Measurements from ENCODE around the gene SLC9A5.

The SLC9A5 gene

GRCh38 chr16:67304020-67304419 lies 55.2 kb downstream of the SLC9A5 start:
- DNase-seq (ENCODE audit: extremely low read depth, low read depth): no peak

DNA sequence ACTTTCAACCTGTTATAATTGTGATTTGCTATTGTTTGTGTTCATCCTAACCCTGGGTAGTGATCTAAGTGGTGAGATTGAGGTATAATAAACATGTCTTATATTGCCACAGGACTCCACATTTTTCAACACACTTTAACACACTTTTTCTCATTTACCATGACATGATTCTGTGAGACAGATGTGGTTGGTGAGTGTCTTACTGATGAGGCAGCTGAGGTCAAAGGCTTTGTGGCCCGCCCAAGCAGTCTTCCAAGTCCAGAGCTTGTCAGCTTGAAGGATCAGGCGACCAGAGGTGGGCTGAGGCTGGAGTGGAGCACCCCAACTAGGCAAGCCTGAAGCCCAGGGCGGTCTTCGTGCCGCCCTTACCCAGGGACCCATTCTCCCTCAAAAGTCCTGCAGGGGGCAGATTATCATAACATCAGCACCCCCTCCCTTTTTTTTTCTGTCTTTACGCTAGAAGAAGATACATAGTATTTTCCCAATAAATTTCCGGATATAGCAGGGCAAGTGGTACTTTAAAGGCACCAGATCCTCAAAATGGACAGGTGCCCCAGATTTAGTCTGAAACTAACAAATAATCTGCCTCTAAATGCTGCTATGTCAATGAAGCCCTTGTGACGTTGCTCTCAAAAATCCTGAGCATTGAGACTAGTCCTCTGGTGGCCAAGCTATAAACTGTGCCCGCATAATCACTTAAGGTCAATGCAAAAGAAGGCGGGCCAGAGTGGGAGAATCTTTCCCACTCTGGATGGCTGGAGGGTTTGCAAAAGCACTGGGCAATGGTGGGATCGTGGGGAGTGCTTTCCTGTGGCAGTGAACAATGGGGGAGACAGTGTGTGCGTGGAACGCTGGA lies 56.7 kb downstream of the SLC9A5 start:
- TF ChIP-seq, protein P1, sequence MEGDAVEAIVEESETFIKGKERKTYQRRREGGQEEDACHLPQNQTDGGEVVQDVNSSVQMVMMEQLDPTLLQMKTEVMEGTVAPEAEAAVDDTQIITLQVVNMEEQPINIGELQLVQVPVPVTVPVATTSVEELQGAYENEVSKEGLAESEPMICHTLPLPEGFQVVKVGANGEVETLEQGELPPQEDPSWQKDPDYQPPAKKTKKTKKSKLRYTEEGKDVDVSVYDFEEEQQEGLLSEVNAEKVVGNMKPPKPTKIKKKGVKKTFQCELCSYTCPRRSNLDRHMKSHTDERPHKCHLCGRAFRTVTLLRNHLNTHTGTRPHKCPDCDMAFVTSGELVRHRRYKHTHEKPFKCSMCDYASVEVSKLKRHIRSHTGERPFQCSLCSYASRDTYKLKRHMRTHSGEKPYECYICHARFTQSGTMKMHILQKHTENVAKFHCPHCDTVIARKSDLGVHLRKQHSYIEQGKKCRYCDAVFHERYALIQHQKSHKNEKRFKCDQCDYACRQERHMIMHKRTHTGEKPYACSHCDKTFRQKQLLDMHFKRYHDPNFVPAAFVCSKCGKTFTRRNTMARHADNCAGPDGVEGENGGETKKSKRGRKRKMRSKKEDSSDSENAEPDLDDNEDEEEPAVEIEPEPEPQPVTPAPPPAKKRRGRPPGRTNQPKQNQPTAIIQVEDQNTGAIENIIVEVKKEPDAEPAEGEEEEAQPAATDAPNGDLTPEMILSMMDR (IDR thresholded peaks at IDR 0.05; ENCODE audit: low read depth, low read length, missing control alignments): no peak
- no peak for DNase-seq (ENCODE audit: extremely low read depth, low read depth)
- H3K4me3 ChIP-seq (replicated peaks; ENCODE audit: low read depth, low read length): no peak overlapping the region

More at GRCh38 chr16:67304020-67304419, 55.2 kb downstream of the SLC9A5 start:
- H3K4me3 ChIP-seq (replicated peaks; ENCODE audit: low read depth, low read length): no peak overlapping the region
- TF ChIP-seq, protein P1 (IDR thresholded peaks at IDR 0.05; ENCODE audit: low read depth, low read length, missing control alignments): no peak

GRCh38 chr16:67310561-67310960 lies 61.8 kb downstream of the SLC9A5 start:
- TF ChIP-seq, protein P1 (IDR thresholded peaks at IDR 0.05; ENCODE audit: low read depth, low read length, missing control alignments): no peak
- no peak overlapping the region for H3K4me3 ChIP-seq (replicated peaks; ENCODE audit: low read depth, low read length)
- DNase-seq (ENCODE audit: extremely low read depth, low read depth): no peak

- no peak overlapping the region for H3K4me3 ChIP-seq (replicated peaks; ENCODE audit: low read depth, low read length)
- peak; percentile 97 for DNase-seq (ENCODE audit: extremely low read depth, low read depth)
- TF ChIP-seq, protein P1 (IDR thresholded peaks at IDR 0.05; ENCODE audit: low read depth, low read length, missing control alignments): no peak
These were observed 63.1 kb downstream of the SLC9A5 start for GRCh38 chr16:67311607-67312488.

DNA sequence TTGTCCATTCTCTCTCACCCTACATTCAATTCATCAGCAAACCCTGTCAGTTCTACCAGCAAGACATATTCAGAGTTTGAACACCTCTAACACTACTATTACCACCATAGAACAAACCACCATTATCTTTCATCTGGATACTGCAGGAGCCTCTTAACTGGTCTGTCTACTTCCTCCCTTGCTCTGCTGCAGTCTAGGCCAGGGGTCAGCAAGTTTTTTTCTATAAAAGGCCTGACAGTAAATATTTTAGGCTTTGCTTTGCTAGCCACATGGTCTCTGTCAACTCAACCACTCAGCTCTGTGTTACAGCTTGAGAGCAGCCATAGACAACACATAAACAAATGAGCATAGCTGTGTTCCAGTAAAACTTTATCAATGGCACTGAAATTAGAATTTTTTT lies 63.9 kb downstream of the SLC9A5 start:
- DNase-seq (ENCODE audit: extremely low read depth, low read depth): no peak
- H3K4me3 ChIP-seq (replicated peaks; ENCODE audit: low read depth, low read length): no peak overlapping the region
- TF ChIP-seq, protein P1 (IDR thresholded peaks at IDR 0.05; ENCODE audit: low read depth, low read length, missing control alignments): no peak

DNA sequence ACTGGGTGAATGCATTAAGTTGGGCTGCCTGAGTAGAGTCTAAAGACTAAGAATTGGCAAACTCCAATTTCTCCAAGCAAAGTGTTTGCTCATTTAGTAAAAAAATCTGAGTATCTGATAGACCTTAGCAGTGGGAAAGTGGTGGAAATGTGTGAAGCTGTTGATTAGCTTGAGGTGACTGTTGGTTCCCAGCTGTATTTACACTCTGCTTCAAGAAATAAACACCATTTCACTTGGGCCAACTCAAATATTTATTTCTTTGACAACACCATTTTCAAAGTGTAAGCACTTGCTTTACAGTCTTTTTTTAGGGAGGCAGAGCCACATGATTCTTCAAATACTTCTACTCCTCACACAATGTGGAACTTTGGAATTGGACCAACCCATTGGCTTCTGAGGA lies 69.1 kb downstream of the SLC9A5 start:
- TF ChIP-seq, protein P1 (IDR thresholded peaks at IDR 0.05; ENCODE audit: low read depth, low read length, missing control alignments): no peak
- no peak for DNase-seq (ENCODE audit: extremely low read depth, low read depth)
- no peak overlapping the region for H3K4me3 ChIP-seq (replicated peaks; ENCODE audit: low read depth, low read length)

Data from HFF-Myc (cell line).